Measurements from ENCODE around the gene FEM1C. TPM values are rescaled to one million over a fixed set of nuclear protein-coding genes. Genes with fewer than 3 reads are reported as not detected.

FEM1C gene
- total and polyA plus RNA-seq, 10 of the 15 experiments (the other 5 are each of a cell fraction or from before 2014, with no cell fraction given) = 1.9 to 15.6 (median 8.0) TPM

DNA sequence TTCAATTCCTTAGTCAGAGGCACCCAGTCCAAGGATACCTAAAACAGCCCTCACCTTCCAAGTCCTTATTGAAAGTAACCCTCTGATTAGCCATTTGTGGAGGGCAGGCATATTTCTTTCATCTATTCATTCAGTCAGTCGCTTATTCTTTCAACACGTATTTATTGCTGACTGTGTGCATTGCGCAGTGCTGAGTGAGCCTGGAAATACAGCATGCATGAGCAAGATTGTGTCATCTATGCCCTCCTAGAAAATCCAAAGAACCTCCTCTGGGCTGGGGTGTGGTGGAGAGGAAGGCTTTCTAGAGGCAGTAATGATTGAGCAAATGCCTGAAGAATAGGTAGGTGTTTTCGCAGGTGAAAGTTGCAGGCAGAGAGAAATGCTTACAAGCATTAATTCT is 8.5 kb upstream of the FEM1C start:
- no peak for ATAC-seq
- intact Hi-C loops (cut with micrococcal nuclease; ENCODE audit: unreplicated experiment) = no loop called here
- no peaks in the 10 kb centered on the region for H3K79me2 ChIP-seq (ENCODE audit: control insufficient read depth, insufficient read depth, low read length)
- in situ Hi-C loops (cut with MboI) = no loop called here
- CTCF ChIA-PET = interaction anchor here (0.6 to 3.5 kb wide), 5 partner anchors 16 to 244 kb away, joined by 3 to 45 read pairs (median 4); no protein-coding TSS in a partner anchor
- FAIRE-seq = no peak
- H3K4me3 ChIP-seq = no peak overlapping the region
- 100% methylated on average over 4 of the region's 4 CpGs for WGBS (ENCODE audit: insufficient coverage, insufficient replicate concordance, low lambda C conversion rate, missing lambda C conversion rate)
- H3K9ac ChIP-seq (ENCODE audit: control insufficient read depth, insufficient read depth, low read length) = no peak overlapping the region
- TF ChIP-seq PAX5 (IDR thresholded peaks at IDR 0.05; ENCODE audit: borderline replicate concordance, low read depth, low read length) = no peak
- TF ChIP-seq IRF4 (IDR thresholded peaks at IDR 0.05; ENCODE audit: low read depth, low read length) = no peak
- no peak for TF ChIP-seq EP300 (IDR thresholded peaks at IDR 0.05; ENCODE audit: borderline replicate concordance in 1 of 2, control insufficient read depth in 1 of 2, low read depth in 2 of 2, low read length in 2 of 2)
- no peak for TF ChIP-seq POLR2AphosphoS5 (IDR thresholded peaks at IDR 0.05; ENCODE audit: low read length)
- no peak for TF ChIP-seq SMAD5 (IDR thresholded peaks at IDR 0.05; ENCODE audit: low read depth)
- no peak for DNase-seq (ENCODE audit: low read depth, low spot score)
- RAD21 ChIA-PET (ENCODE audit: unreplicated experiment) = interaction anchor here (3.7 kb wide), 1 partner anchor 21 kb away, joined by 22 read pairs; no protein-coding TSS in a partner anchor
- no TSS peak for BruUV-seq (replicated peaks)
- no peak overlapping the region for H3K4me2 ChIP-seq (ENCODE audit: control insufficient read depth, insufficient read depth)
- H3K27me3 ChIP-seq (replicated peaks in 1 of 2; ENCODE audit: control insufficient read depth in 2 of 2, insufficient read depth in 2 of 2, low read length in 1 of 2) = no peaks in the 10 kb centered on the region
- no peaks in the 10 kb centered on the region for H3K36me3 ChIP-seq (ENCODE audit: control insufficient read depth in 2 of 2, insufficient read depth in 2 of 2, low read length in 1 of 2)
- no peaks in the 10 kb centered on the region for H3K9me3 ChIP-seq (replicated peaks; ENCODE audit: control insufficient read depth, insufficient read depth, low read length)
- no peak overlapping the region for H2AFZ ChIP-seq (ENCODE audit: control insufficient read depth, low read depth, low read length)
- H4K20me1 ChIP-seq (ENCODE audit: control insufficient read depth, insufficient read depth) = no peaks in the 10 kb centered on the region
- H3K27ac ChIP-seq (ENCODE audit: control insufficient read depth, insufficient read depth) = no peak overlapping the region
- SMC1A ChIA-PET (ENCODE audit: uncharacterized antibody, unreplicated experiment) = interaction anchor here (1.0 to 6.3 kb wide), 4 partner anchors 15 to 239 kb away, joined by 3 to 56 read pairs (median 37); no protein-coding TSS in a partner anchor
- POLR2A ChIA-PET = no interaction called here
- H3K4me1 ChIP-seq (ENCODE audit: control insufficient read depth, insufficient read depth, low read length) = no peaks in the 10 kb centered on the region

DNA sequence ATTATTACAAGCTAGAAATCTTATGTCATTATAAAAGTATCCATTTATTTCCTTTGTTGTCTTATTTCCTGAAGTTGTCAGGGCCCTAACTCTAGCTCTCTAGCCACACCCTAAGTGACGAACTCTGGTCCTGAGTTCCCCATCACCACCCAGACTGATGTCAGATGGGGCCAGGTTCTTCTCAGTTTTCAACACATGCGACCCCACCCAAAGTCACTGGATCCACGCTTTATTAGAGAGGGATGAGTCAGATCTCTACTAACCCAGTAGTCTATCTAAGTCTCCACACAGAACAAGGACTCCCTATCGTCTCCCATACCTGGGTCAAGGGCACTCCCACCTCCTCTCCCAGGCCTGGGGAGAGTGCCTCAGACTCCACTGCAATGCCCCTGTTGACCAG is 6.8 kb upstream of the FEM1C start:
- no peaks in the 10 kb centered on the region for H3K4me1 ChIP-seq (ENCODE audit: control insufficient read depth, insufficient read depth, low read length)
- CTCF ChIA-PET = interaction anchor here (0.7 to 3.5 kb wide), 12 partner anchors 8 to 242 kb away, joined by 3 to 45 read pairs (median 4); no protein-coding TSS in a partner anchor
- H2AFZ ChIP-seq (ENCODE audit: control insufficient read depth, low read depth, low read length) = no peak overlapping the region
- no peak overlapping the region for H3K4me3 ChIP-seq
- no peak overlapping the region for H3K4me2 ChIP-seq (ENCODE audit: control insufficient read depth, insufficient read depth)
- H3K27ac ChIP-seq (ENCODE audit: control insufficient read depth, insufficient read depth) = no peak overlapping the region
- H3K9ac ChIP-seq (ENCODE audit: control insufficient read depth, insufficient read depth, low read length) = no peak overlapping the region
- no peaks in the 10 kb centered on the region for H3K27me3 ChIP-seq (replicated peaks in 1 of 2; ENCODE audit: control insufficient read depth in 2 of 2, insufficient read depth in 2 of 2, low read length in 1 of 2)
- RAD21 ChIA-PET (ENCODE audit: unreplicated experiment) = interaction anchor here (0.8 to 2.4 kb wide), 12 partner anchors 8 to 241 kb away, joined by 3 to 38 read pairs (median 4); no protein-coding TSS in a partner anchor
- no peaks in the 10 kb centered on the region for H3K36me3 ChIP-seq (ENCODE audit: control insufficient read depth in 2 of 2, insufficient read depth in 2 of 2, low read length in 1 of 2)
- ATAC-seq = peak; percentile 27
- H3K9me3 ChIP-seq (replicated peaks; ENCODE audit: control insufficient read depth, insufficient read depth, low read length) = no peaks in the 10 kb centered on the region; the same call in 2 of the 3 replicates
- no peak for FAIRE-seq
- no peak for DNase-seq (ENCODE audit: low read depth, low spot score)
- POLR2A ChIA-PET = interaction anchor here (0.7 to 1.0 kb wide), 4 partner anchors 12 to 54 kb away, joined by 3 to 5 read pairs (median 3); no protein-coding TSS in a partner anchor
- SMC1A ChIA-PET (ENCODE audit: uncharacterized antibody, unreplicated experiment) = interaction anchor here (1.0 to 6.3 kb wide), 18 partner anchors 9 to 249 kb away, joined by 3 to 56 read pairs (median 4); no protein-coding TSS in a partner anchor
- WGBS (ENCODE audit: insufficient coverage, insufficient replicate concordance, low lambda C conversion rate, missing lambda C conversion rate) = 35% methylated on average over 4 of the region's 4 CpGs
- TF ChIP-seq BRCA1 (IDR thresholded peaks at IDR 0.05; ENCODE audit: low read depth, low read length) (no peak), STAT3 (IDR thresholded peaks at IDR 0.05; ENCODE audit: low read depth, low read length) (no peak), SIN3A (IDR thresholded peaks at IDR 0.05; ENCODE audit: low read depth, low read length) (no peak), NR2C2 (IDR thresholded peaks at IDR 0.05; ENCODE audit: borderline replicate concordance, control insufficient read depth, insufficient read length, low read depth) (no peak), CBX3 (IDR thresholded peaks at IDR 0.05; ENCODE audit: borderline replicate concordance, low read depth) (no peak), CEBPB (IDR thresholded peaks at IDR 0.05; ENCODE audit: borderline replicate concordance in 1 of 2, low read depth in 2 of 2, low read length in 2 of 2) (no peak)
- H3K79me2 ChIP-seq (ENCODE audit: control insufficient read depth, insufficient read depth, low read length) = no peaks in the 10 kb centered on the region
- in situ Hi-C loops (cut with MboI) = no loop called here
- H4K20me1 ChIP-seq (ENCODE audit: control insufficient read depth, insufficient read depth) = no peaks in the 10 kb centered on the region
- BruUV-seq (replicated peaks) = no TSS peak
- intact Hi-C loops (cut with micrococcal nuclease; ENCODE audit: unreplicated experiment) = no loop called here

Data from GM12878 (cell line).